Heart left ventricle (tissue), 13 donors: Measurements from ENCODE around the gene SPSB1.

Source experiments
- CTCF ChIP-seq, 12 donors: fragments of 200-600 bp; sonication (generic) in 4 of 12; IDR thresholded peaks; one replicate each; pipeline versions ENCODE4 v1.5.0 to v1.8.0; 2018 to 2022; ENCODE audit warnings: antibody characterized with exemption in 12 of 12, mild to moderate bottlenecking in 5 of 12
- POLR2A ChIP-seq, 2 donors: fragments of 450-650 bp; IDR thresholded peaks; one replicate each; pipeline ENCODE4 v1.6.1; 2017; ENCODE audit warnings: antibody characterized with exemption in 2 of 2, mild to moderate bottlenecking in 2 of 2, moderate library complexity in 2 of 2
- donor health status: ischemic (EF 13 %, LVEDD 7.1; RV severe dilation, severe dysfunction).
- donor health status: DM: no; HTN: yes; CAD: no.
- donor health status: DM: no; HTN: no; CAD: no.
- donor health status: ischemic (EF 25% LVEDD 6.9; RV normal size, moderate dysfunction).
- donor health status: ischemic (EF 25% LVEDD 5.7; RV mildly dilated, moderate dysfunction).
- donor health status: ischemic (EF 35%, LVEDD 5.7; RV mildly dilated, moderate dysfunction).
- donor health status: nonischemic (EF 11% LVEDD 7.7; RV severe dilation, severe dysfunction).
- donor health status: DM: yes; HTN: yes; CAD: no.
- donor health status: PGD.
- donor health status: ischemic (EF 29% LVEDD 5.4; RV normal size, mild dysfunction).
- donor health status: nonischemic (EF 23%, LVEDD 6.1; RV moderate dilation, normal function).

GRCh38 chr1:9382643-9383491, 90.2 kb downstream of the SPSB1 start:
- TF ChIP-seq CTCF (IDR thresholded peaks at IDR 0.05) = no peak
- no peak for TF ChIP-seq POLR2A (IDR thresholded peaks at IDR 0.05)
